Liver (tissue), 9 donors: Measurements from ENCODE around the gene EIF2B5. TPM values are rescaled to one million over a fixed set of nuclear protein-coding genes. Genes with fewer than 3 reads are reported as not detected.

Source experiments
- DNase-seq: peaks from one replicate; pipeline ENCODE4 v3.0.0-alpha.2; 2017; ENCODE audit warnings: low spot score
- H3K27ac ChIP-seq, 2 donors: one replicate each; pipeline ENCODE4 v1.7.0; 2013; ENCODE audit warnings: inconsistent platforms in 2 of 2, low read length in 2 of 2, control low read depth in 1 of 2, low read depth in 1 of 2, mild to moderate bottlenecking in 1 of 2
- H3K27me3 ChIP-seq, 4 donors: one replicate each; pipeline versions ENCODE4 v1.6.1 to v1.7.0; 2013; ENCODE audit warnings: low read length in 3 of 4, inconsistent platforms in 1 of 4, mild to moderate bottlenecking in 1 of 4, moderate library complexity in 1 of 4; ENCODE audit not compliant: control insufficient read depth in 4 of 4, insufficient read depth in 4 of 4
- H3K36me3 ChIP-seq, 4 donors: one replicate each; pipeline versions ENCODE4 v1.6.1 to v1.7.0; 2013; ENCODE audit warnings: low read length in 3 of 4, mild to moderate bottlenecking in 3 of 4, low read depth in 1 of 4, moderate library complexity in 1 of 4; ENCODE audit not compliant: control insufficient read depth in 4 of 4, insufficient read depth in 3 of 4
- H3K4me1 ChIP-seq, 4 donors: one replicate each; pipeline versions ENCODE4 v1.6.1 to v1.7.0; 2013; ENCODE audit warnings: low read length in 3 of 4, mild to moderate bottlenecking in 3 of 4, moderate library complexity in 1 of 4; ENCODE audit not compliant: control insufficient read depth in 4 of 4, insufficient read depth in 4 of 4
- H3K4me3 ChIP-seq, 3 donors: one replicate each; pipeline versions ENCODE4 v1.6.1 to v1.7.0; 2013; ENCODE audit warnings: low read length in 3 of 3, control low read depth in 1 of 3, low read depth in 1 of 3, mild to moderate bottlenecking in 1 of 3
- H3K9ac ChIP-seq, 2 donors: one replicate each; pipeline ENCODE4 v1.7.0; 2013; ENCODE audit warnings: low read length in 2 of 2, mild to moderate bottlenecking in 2 of 2, moderate library complexity in 2 of 2, control low read depth in 1 of 2, low read depth in 1 of 2
- H3K9me3 ChIP-seq, 4 donors: one replicate each; pipeline versions ENCODE4 v1.6.1 to v1.7.0; 2013; ENCODE audit warnings: low read length in 3 of 4; ENCODE audit not compliant: control insufficient read depth in 4 of 4
- ATF3 ChIP-seq: IDR thresholded peaks from 2 replicates; pipeline ENCODE4 v1.6.1; 2016; ENCODE audit warnings: antibody characterized with exemption
- CTCF ChIP-seq: fragments of 150-350 bp; IDR thresholded peaks from 2 replicates; pipeline ENCODE4 v1.5.1; 2017; ENCODE audit warnings: improper control_type of control experiment, low read depth, low read length; ENCODE audit not compliant: missing input control
- EGR1 ChIP-seq, 2 donors: IDR thresholded peaks; 2 replicates each; pipeline ENCODE4 v1.6.1; 2016 to 2018; ENCODE audit warnings: antibody characterized with exemption in 2 of 2, low read depth in 2 of 2
- FOXA1 ChIP-seq: IDR thresholded peaks from 2 replicates; pipeline ENCODE4 v1.6.1; 2016; ENCODE audit warnings: antibody characterized with exemption
- FOXA2 ChIP-seq: IDR thresholded peaks from 2 replicates; pipeline ENCODE4 v1.6.1; 2016; ENCODE audit warnings: antibody characterized with exemption
- GABPA ChIP-seq, 2 donors: IDR thresholded peaks in 1 of 2; conservative IDR thresholded peaks in 1 of 2; 2 replicates each; pipeline ENCODE4 v1.6.1; 2016; ENCODE audit warnings: antibody characterized with exemption in 2 of 2, mild to moderate bottlenecking in 1 of 2, moderate library complexity in 1 of 2
- HNF4A ChIP-seq, 2 donors: conservative IDR thresholded peaks; 2 replicates each; pipeline ENCODE4 v1.6.1; 2016; ENCODE audit warnings: antibody characterized with exemption in 2 of 2, mild to moderate bottlenecking in 2 of 2
- HNF4G ChIP-seq: IDR thresholded peaks from 2 replicates; pipeline ENCODE4 v1.6.1; 2016; ENCODE audit warnings: antibody characterized with exemption
- JUND ChIP-seq, 2 donors: IDR thresholded peaks; 2 replicates each; pipeline ENCODE4 v1.6.1; 2016; ENCODE audit warnings: antibody characterized with exemption in 2 of 2
- MAX ChIP-seq: IDR thresholded peaks from 2 replicates; pipeline ENCODE4 v1.6.1; 2016; ENCODE audit warnings: antibody characterized with exemption
- NR2F2 ChIP-seq: IDR thresholded peaks from 2 replicates; pipeline ENCODE4 v1.6.1; 2016; ENCODE audit warnings: antibody characterized with exemption
- RAD21 ChIP-seq, 2 donors: IDR thresholded peaks; 2 replicates each; pipeline ENCODE4 v1.6.1; 2016; ENCODE audit warnings: antibody characterized with exemption in 2 of 2, mild to moderate bottlenecking in 2 of 2
- REST ChIP-seq: IDR thresholded peaks from 2 replicates; pipeline ENCODE4 v1.6.1; 2016; ENCODE audit warnings: antibody characterized with exemption, mild to moderate bottlenecking
- RXRA ChIP-seq, 2 donors: IDR thresholded peaks; 2 replicates each; pipeline ENCODE4 v1.6.1; 2017 to 2018; ENCODE audit warnings: antibody characterized with exemption in 2 of 2, mild to moderate bottlenecking in 1 of 2
- SP1 ChIP-seq: IDR thresholded peaks from 2 replicates; pipeline ENCODE4 v1.6.1; 2018; ENCODE audit warnings: antibody characterized with exemption, mild to moderate bottlenecking
- TAF1 ChIP-seq: conservative IDR thresholded peaks from 2 replicates; pipeline ENCODE4 v1.6.1; 2016; ENCODE audit warnings: antibody characterized with exemption, mild to moderate bottlenecking
- YY1 ChIP-seq: IDR thresholded peaks from 2 replicates; pipeline ENCODE4 v1.6.1; 2016; ENCODE audit warnings: antibody characterized with exemption, mild to moderate bottlenecking
- ZBTB33 ChIP-seq: IDR thresholded peaks from 2 replicates; pipeline ENCODE4 v1.6.1; 2016; ENCODE audit warnings: antibody characterized with exemption
- WGBS: extraction: QIAGEN DNeasy Blood & Tissue Kit; methylation state at CpG from one replicate; pipeline ENCODE4 v1.1.7; 2013; 5-methylcytosine and 5-hydroxymethylcytosine counted together
- polyA plus RNA-seq, 2 donors: library from polyadenylated mRNA; stranded (reverse) in 1 of 2; unstranded in 1 of 2; fragments of 200-250 nt in 1 of 2; fragments of >200 nt in 1 of 2; fragmentation: Nextera tagmentation in 1 of 2; extraction: Ambion mirVana in 1 of 2; gene quantifications; one replicate each; pipeline versions ENCODE4 v1.2.1 to v1.2.3, GENCODE V29; 2013 to 2015
- total RNA-seq, 2 donors: library from RNA; depleted of rRNA; stranded (reverse); fragments of >200 nt; gene quantifications; one replicate each; pipeline ENCODE4 v1.2.3, GENCODE V29; 2014
- donor health status: healthy.
- donor health status: healthy.
- donor health status: healthy.
- donor health status: healthy.
- donor health status: healthy.

Gene EIF2B5
- total and polyA plus RNA-seq, 4 donors = 19.0 to 34.3 (median 24.4) TPM

DNA sequence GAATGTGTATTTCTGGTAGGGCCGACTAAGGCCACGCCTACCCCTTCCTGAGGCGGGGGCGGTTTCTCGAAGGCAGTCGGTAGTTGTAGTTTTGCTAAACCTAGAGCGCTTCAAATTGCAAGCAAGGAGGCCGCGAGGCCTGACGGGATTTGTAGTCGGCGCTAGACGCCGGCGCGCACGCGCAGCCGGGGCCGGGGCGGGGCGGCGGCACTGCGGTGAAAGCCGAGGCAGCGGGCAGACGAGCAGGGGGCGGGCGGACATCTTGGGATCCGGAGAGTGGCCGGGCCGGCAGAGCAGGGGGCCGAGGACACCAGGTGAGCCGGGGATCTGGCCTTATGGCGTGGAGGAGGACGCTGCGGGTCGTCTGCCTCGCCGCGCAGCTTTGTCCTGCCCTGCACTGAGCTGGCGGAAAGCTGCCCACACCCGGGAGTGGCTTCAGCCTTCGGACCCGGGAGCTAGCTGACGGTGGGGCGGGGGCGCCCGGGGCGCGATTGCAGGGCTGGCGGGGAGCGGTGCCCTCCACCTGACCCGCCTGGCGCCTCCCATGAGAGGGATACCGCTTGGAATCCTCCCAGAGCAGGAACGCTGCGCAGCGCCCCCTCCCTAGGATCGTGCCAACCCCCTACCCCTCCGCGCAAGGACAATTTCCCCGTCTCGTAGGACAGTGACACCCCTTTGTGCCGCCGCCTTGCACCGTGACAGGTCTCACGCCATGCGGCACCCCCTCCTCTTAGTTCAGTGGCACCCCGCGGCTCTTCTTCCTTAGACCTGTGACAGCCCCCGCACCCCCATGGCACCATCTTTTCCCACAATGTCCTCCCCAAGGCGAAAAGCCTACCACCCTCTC, 39.7 kb downstream of the EIF2B5 start, which contains the start of gene AP2M1:
Gene AP2M1 (plus strand): TSS at position 210 of the 847 bp plus-strand sequence. CDS start 2,139 bp downstream, outside the sequence.
- H3K9me3 ChIP-seq = no peaks in the 10 kb centered on the region
- H3K4me1 ChIP-seq = peaks cover 6 to 29% (median 19%) of the 10 kb centered on the region in 4 donors
- DNase-seq = peak; percentile 97
- peaks cover 10 to 38% (median 21%) of the 10 kb centered on the region in 4 donors for H3K36me3 ChIP-seq
- TF ChIP-seq GABPA (IDR thresholded peaks at IDR 0.05 in 1 of 2, conservative IDR thresholded peaks at IDR 0.05 in 1 of 2) (peak in 1 of 2 donors; percentile 82), MAX (peak; percentile 63), JUND (IDR thresholded peaks at IDR 0.05) (no peak), RAD21 (IDR thresholded peaks at IDR 0.05) (peak in 1 of 2 donors; percentile 23), TAF1 (no peak), SP1 (peak; percentile 83), FOXA1 (no peak), YY1 (peak; percentile 78), FOXA2 (peak; percentile 23), ATF3 (no peak), NR2F2 (no peak), ZBTB33 (peak; percentile 94), EGR1 (IDR thresholded peaks at IDR 0.05; ENCODE audit: low read depth in 2 of 2) (peak; percentile 97 to 99), RXRA (IDR thresholded peaks at IDR 0.05) (peak in 1 of 2 donors; percentile 34), HNF4G (no peak), CTCF (no peak), REST (peak; percentile 65), HNF4A (conservative IDR thresholded peaks at IDR 0.05) (no peak)
- H3K9ac ChIP-seq = peak within 1 kb of the TSS; percentile 88 to 91
- no peaks in the 10 kb centered on the region for H3K27me3 ChIP-seq
- peak within 1 kb of the TSS; percentile 79 to 96 (median 92) for H3K4me3 ChIP-seq
- WGBS = under 1% methylated on average over 73 of the region's 73 CpGs
- peak within 1 kb of the TSS; percentile 94 to 95 for H3K27ac ChIP-seq
